ENCODE data around the gene CYP39A1.

DNA sequence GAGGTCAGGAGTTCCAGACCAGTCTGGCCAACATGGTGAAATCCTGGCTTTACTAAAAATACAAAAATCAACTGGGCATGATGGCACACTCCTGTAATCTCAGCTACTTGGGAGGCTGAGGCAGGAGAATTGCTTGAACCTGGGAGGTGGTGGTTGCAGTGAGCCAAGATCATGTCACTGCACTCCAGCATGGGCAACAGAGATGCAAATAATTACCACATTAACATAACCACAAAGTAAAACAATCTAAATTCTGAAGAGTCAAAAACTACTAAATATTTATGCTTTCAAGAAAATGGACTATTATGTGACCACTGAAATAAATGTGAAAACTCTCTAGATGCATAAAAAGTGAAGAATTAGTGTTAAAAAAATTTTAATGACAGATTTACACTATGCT is 59.9 kb downstream of the CYP39A1 start:
- TF ChIP-seq, protein P1, sequence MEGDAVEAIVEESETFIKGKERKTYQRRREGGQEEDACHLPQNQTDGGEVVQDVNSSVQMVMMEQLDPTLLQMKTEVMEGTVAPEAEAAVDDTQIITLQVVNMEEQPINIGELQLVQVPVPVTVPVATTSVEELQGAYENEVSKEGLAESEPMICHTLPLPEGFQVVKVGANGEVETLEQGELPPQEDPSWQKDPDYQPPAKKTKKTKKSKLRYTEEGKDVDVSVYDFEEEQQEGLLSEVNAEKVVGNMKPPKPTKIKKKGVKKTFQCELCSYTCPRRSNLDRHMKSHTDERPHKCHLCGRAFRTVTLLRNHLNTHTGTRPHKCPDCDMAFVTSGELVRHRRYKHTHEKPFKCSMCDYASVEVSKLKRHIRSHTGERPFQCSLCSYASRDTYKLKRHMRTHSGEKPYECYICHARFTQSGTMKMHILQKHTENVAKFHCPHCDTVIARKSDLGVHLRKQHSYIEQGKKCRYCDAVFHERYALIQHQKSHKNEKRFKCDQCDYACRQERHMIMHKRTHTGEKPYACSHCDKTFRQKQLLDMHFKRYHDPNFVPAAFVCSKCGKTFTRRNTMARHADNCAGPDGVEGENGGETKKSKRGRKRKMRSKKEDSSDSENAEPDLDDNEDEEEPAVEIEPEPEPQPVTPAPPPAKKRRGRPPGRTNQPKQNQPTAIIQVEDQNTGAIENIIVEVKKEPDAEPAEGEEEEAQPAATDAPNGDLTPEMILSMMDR (IDR thresholded peaks at IDR 0.05; ENCODE audit: low read length), result no peak
- no peak for TF ChIP-seq EZH2 (IDR thresholded peaks at IDR 0.05; ENCODE audit: borderline replicate concordance, low read length)

All from OCI-LY1 (cell line).